Esophagus (tissue), 2 donors: ENCODE measurements around the gene TDRD9. TPM values are rescaled to one million over a fixed set of nuclear protein-coding genes. Genes with fewer than 3 reads are reported as not detected.

Experiments used
- H3K27ac ChIP-seq, 2 donors: one replicate each; pipeline ENCODE4 v1.5.1; 2013; ENCODE audit warnings: low read depth in 2 of 2, mild to moderate bottlenecking in 2 of 2, inconsistent platforms in 1 of 2, low read length in 1 of 2, moderate library complexity in 1 of 2
- H3K27me3 ChIP-seq, 2 donors: one replicate each; pipeline ENCODE4 v1.6.1; 2013; ENCODE audit warnings: low read length in 2 of 2, control low read depth in 1 of 2, mild to moderate bottlenecking in 1 of 2; ENCODE audit not compliant: insufficient read depth in 2 of 2, control insufficient read depth in 1 of 2
- H3K36me3 ChIP-seq, 2 donors: one replicate each; pipeline ENCODE4 v1.6.1; 2013; ENCODE audit warnings: low read length in 1 of 2; ENCODE audit not compliant: control insufficient read depth in 2 of 2, insufficient read depth in 2 of 2
- H3K4me1 ChIP-seq, 2 donors: one replicate each; pipeline ENCODE4 v1.6.1; 2013; ENCODE audit warnings: low read length in 1 of 2; ENCODE audit not compliant: control insufficient read depth in 2 of 2, insufficient read depth in 2 of 2
- H3K4me3 ChIP-seq, 2 donors: one replicate each; pipeline ENCODE4 v1.5.1; 2013; ENCODE audit warnings: low read length in 2 of 2, mild to moderate bottlenecking in 2 of 2, low read depth in 1 of 2, moderate library complexity in 1 of 2
- H3K9me3 ChIP-seq, 2 donors: one replicate each; pipeline ENCODE4 v1.6.1; 2013; ENCODE audit warnings: mild to moderate bottlenecking in 2 of 2, low read depth in 1 of 2, low read length in 1 of 2, moderate library complexity in 1 of 2; ENCODE audit not compliant: control insufficient read depth in 2 of 2, insufficient read depth in 1 of 2
- WGBS, 2 donors: extraction: QIAGEN DNeasy Blood & Tissue Kit; methylation state at CpG; one replicate each; pipeline ENCODE4 v1.1.7; 2013; 5-methylcytosine and 5-hydroxymethylcytosine counted together
- polyA plus RNA-seq, 2 donors: library from polyadenylated mRNA; stranded (reverse); fragments of 200-250 nt; gene quantifications; one replicate each; pipeline ENCODE4 v1.2.3, GENCODE V29; 2013
- donor health status: healthy with polysubstance abuse.
- donor health status: Bipolar disorder and iron deficiency.

TDRD9 gene
- polyA plus RNA-seq, 2 donors = 0.28 to 0.39 TPM

DNA sequence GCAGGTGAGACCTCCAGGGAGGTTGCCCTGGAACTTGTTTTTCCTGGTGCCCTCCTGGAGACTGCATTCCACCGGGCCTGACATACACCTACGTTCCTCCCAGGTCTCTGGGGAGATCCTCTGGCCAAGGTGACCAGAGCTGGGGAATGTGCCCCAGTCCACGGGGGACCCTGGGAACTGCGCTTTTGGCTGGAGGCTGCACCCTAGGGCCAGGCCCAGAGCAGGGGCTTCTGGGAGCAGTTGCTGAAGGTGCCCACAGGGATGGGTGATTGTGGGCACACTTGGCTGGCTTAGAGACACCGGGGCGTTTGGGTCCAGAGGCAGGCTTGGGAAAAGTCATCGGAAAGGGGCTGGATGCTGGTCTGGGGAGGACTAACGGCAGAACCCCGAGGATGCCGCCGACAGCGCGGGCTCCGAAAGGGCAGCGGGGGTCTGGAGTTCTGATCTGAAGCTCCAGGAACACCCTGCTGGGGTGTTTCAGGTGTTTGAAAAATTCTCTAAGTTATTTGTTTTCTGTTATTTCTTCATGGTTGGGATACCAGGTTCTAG is 36.5 kb upstream of the TDRD9 start:
- H3K27ac ChIP-seq = no peak overlapping the region
- WGBS, 2 donors = 83 to 88% methylated on average over 15 of the region's 15 CpGs
- H3K36me3 ChIP-seq = no peaks in the 10 kb centered on the region
- no peaks in the 10 kb centered on the region for H3K9me3 ChIP-seq
- peaks cover 0 to 27% of the 10 kb centered on the region in 2 donors for H3K4me1 ChIP-seq
- H3K27me3 ChIP-seq = no peaks in the 10 kb centered on the region
- H3K4me3 ChIP-seq = no peak overlapping the region

DNA sequence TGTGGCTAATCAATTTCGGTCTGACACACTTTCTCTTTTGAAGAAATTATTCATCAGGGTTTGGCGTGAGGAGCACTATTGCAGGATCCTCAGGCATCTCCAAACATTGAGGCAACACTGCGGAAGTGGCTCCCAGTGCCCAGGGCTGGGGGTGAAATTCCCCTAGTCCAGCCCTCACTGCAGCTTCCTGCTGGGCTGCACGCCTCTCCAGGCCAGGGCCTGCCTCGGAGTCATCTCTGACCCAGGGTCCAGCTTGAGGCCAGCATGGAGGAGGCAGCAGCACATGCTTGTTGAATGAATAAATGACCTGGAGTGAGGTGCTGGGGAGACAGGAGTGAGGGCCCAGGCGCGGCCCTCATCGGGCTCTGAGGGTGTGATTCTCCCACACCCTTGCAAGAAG is 36.0 kb upstream of the TDRD9 start:
- no peaks in the 10 kb centered on the region for H3K27me3 ChIP-seq
- H3K27ac ChIP-seq = no peak overlapping the region
- H3K4me1 ChIP-seq = peaks cover 0 to 30% of the 10 kb centered on the region in 2 donors
- 86 to 87% methylated on average over 8 of the region's 8 CpGs for WGBS, 2 donors
- no peaks in the 10 kb centered on the region for H3K36me3 ChIP-seq
- no peaks in the 10 kb centered on the region for H3K9me3 ChIP-seq
- H3K4me3 ChIP-seq = no peak overlapping the region

DNA sequence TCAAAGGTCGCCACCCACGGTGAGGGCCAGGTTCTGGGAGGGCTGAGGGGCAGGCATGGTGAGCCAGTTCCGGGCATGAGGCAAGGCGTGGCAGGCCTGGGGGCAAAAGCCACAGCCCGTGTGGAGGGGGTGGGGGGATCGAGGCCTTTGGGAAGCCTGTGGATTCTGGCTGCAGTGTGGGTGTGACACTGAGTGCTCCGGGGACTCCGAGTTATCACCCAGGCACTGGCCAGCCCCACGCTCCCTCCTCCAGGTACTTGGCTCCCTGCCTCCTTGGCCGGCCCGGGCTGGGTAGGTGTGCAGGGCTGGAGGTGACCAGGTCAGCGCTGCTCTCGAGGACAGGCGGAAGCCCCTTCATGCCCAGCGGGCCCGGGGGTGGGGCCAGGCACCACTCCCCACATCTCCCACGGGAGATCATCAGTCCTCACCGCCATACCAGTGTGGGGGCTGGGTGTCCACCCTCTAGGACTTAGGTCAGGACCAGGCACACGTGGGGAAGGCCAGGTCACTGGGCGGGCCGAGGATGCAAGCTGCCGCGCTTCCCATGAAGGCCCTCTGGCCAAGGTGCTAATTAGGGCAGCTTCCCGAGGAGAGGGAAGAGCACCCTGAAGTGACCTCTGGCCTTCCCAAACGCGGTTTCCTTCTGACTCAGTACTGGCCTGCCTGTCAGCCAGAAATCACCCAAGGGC is 34.1 kb upstream of the TDRD9 start:
- H3K36me3 ChIP-seq = no peaks in the 10 kb centered on the region
- no peak overlapping the region for H3K27ac ChIP-seq
- 62 to 68% methylated on average over 25 to 26 of the region's 26 CpGs for WGBS, 2 donors
- no peaks in the 10 kb centered on the region for H3K9me3 ChIP-seq
- peaks cover 3 to 40% of the 10 kb centered on the region in 2 donors for H3K4me1 ChIP-seq
- no peak overlapping the region for H3K4me3 ChIP-seq
- no peaks in the 10 kb centered on the region for H3K27me3 ChIP-seq

DNA sequence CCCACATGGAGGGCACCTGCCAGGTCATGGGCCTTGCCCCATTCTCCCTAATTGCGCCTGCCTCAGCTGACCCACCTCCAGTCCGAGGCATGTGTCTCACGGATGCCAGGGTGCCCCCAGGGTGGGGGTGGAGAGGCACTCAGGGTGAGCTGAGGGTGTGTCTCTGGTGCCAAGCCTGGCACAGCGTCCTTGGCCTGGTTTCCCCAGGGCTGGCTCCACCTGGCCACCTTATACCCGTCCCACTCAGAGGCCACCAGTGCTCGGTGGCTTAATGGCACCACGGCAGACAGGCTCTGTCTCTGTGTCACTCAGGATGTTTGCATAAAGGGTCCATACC is 33.6 kb upstream of the TDRD9 start:
- Histone ChIP-seq H3K4me1 (peaks cover 3 to 37% of the 10 kb centered on the region in 2 donors), H3K27ac (no peak overlapping the region), H3K4me3 (no peak overlapping the region), H3K9me3 (no peaks in the 10 kb centered on the region), H3K27me3 (no peaks in the 10 kb centered on the region), H3K36me3 (no peaks in the 10 kb centered on the region)
- WGBS, 2 donors = 58 to 60% methylated on average over 7 of the region's 7 CpGs

DNA sequence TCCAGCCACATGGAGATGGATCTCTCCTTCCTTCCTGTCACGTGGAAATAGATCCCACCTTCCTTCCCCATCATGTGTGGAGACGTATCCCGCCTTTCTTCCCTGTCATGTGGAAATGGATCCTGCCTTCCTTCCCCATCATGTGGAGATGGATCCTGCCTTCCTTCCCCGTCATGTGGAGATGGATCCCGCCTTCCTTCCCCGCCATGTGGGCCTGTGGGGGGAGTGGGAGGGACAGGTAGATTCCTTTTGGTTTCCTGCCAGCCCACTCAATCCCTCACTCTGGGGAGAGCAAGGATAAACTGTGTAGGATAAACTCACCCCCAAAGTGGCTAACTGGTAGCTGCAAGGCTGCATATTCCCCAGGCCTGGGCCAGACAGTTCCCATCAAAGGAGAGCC is 31.7 kb upstream of the TDRD9 start:
- no peaks in the 10 kb centered on the region for H3K9me3 ChIP-seq
- H3K4me1 ChIP-seq = peaks cover 3 to 36% of the 10 kb centered on the region in 2 donors
- no peaks in the 10 kb centered on the region for H3K27me3 ChIP-seq
- no peaks in the 10 kb centered on the region for H3K36me3 ChIP-seq
- peak overlapping the region; percentile 26 to 48 for H3K27ac ChIP-seq
- WGBS, 2 donors = 74 to 77% methylated on average over 6 of the region's 6 CpGs
- H3K4me3 ChIP-seq = no peak overlapping the region

DNA sequence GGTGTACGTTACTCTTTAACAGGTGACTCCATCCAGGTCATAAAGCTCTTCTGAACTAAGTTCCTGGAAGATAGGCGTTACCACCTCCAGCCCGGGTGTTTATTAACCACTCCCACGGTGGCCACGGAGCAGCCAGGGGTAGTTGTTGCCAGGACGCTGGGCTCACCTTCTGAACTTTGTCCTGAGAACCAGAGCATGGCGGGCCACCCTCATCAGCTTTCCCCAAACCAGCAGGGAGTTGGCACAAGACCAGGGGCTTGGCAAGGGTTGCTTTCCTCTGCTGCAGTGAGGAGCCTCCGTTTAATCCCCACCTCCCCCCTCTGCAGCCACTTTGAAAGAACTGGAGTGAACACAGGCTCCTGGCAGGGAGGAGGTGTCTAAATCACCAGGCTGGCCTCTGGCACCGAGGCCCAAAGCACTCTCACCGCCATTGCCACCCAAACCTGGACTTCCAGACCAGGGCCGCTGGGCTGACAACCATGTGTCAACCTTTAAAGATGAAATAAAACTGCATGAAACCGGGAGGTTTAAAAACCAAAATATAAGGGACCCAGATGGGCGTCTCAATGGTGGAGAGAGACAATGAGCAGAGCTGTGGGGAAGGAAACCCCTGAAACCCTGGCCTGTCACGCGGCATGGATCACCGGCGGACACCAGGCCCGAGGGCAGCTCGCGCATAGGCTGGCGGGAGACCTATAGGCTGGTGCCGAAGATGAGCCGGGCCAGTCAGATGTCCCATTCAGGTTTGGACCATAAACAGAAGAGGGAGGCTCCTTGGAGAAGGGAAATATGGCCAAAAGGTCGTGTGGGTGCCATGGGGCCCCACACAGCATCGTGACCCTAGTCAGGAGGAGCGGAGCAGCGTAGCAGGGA is 30.9 kb upstream of the TDRD9 start:
- H3K4me3 ChIP-seq = no peak overlapping the region
- H3K36me3 ChIP-seq = no peaks in the 10 kb centered on the region
- H3K9me3 ChIP-seq = no peaks in the 10 kb centered on the region
- 58 to 62% methylated on average over 27 of the region's 27 CpGs for WGBS, 2 donors
- peak overlapping the region; percentile 62 to 68 for H3K27ac ChIP-seq
- peaks cover 3 to 36% of the 10 kb centered on the region in 2 donors for H3K4me1 ChIP-seq
- H3K27me3 ChIP-seq = no peaks in the 10 kb centered on the region

DNA sequence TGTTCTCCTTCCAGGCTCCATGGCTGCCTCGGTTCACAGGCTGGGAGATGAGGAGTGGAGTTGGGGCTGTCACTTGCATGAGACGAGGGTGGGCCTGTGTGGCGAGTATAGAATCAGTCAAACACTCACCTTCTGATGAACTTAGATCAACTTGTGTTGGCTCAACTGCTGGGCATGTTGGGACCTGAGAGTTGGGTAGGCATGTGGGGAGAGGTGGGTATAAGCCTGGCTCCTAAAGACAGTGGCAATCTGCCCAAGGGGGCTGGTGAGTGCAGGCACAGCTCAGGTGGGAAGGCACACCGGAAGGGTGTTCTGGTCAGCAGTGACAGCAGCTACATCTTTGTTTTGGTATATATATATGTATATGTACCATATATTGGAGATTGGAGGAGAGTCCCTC is 30.1 kb upstream of the TDRD9 start:
- 46 to 69% methylated on average over 4 of the region's 4 CpGs for whole genome bisulfite sequencing, 2 donors
- Histone ChIP-seq H3K27me3 (no peaks in the 10 kb centered on the region), H3K4me1 (peaks cover 3 to 36% of the 10 kb centered on the region in 2 donors), H3K9me3 (no peaks in the 10 kb centered on the region), H3K27ac (peak overlapping the region; percentile 62 to 68), H3K4me3 (no peak overlapping the region), H3K36me3 (no peaks in the 10 kb centered on the region)

DNA sequence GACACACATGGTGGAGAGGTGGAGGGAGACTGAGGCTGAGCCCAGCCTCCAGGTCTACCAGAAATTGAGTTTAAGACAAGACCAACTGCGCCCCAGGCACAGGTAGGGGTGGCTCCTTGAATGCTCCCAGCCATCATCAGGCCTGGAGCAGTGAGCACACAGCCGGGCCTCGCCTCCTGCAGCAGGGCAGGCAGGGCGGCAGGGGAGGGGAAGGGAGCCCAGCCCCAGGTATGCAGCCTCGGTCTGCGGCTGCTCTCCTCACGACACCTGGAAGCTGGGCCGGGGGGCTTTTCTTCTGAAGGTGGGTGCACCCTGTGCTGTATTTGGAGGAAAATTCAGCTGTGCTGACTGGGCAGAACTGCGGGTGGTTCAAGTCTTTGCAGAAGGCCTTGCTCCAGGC is 29.5 kb upstream of the TDRD9 start:
- H3K4me1 ChIP-seq = peaks cover 3 to 36% of the 10 kb centered on the region in 2 donors
- no peaks in the 10 kb centered on the region for H3K36me3 ChIP-seq
- H3K4me3 ChIP-seq = no peak overlapping the region
- H3K27me3 ChIP-seq = no peaks in the 10 kb centered on the region
- no peaks in the 10 kb centered on the region for H3K9me3 ChIP-seq
- H3K27ac ChIP-seq = peak overlapping the region in 1 of 2 donors; percentile 50
- WGBS, 2 donors = 68% methylated on average over 8 to 9 of the region's 9 CpGs

DNA sequence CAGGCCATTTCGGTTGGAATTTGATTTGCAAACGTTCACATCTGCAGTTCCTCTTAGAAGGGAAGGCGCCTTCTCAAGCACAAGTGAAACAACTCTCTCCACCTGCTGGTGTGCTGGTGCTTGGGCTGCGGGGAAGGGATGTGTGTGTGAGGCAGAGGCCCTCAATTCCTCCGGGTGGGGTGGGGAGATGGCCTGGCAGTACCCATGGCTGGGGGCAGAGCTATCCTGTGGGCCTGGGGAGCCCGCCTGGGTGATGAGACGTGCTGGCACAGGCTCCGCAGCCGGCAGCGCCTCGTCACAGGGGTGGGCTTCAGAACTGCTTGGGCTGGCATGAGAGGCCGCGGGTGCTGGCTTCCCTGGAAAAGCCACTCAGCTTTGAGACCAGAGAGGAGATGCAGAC is 28.9 kb upstream of the TDRD9 start:
- Histone ChIP-seq H3K9me3 (no peaks in the 10 kb centered on the region), H3K4me1 (peaks cover 3 to 33% of the 10 kb centered on the region in 2 donors), H3K36me3 (no peaks in the 10 kb centered on the region), H3K27ac (no peak overlapping the region), H3K4me3 (no peak overlapping the region), H3K27me3 (no peaks in the 10 kb centered on the region)
- 71% methylated on average over 13 of the region's 13 CpGs for WGBS, 2 donors
